Suprapubic skin (tissue), 4 donors: ENCODE results near the gene SHBG.

Source experiments
- CTCF ChIP-seq, 2 donors: fragments of 200-600 bp in 1 of 2; fragments of 450-650 bp in 1 of 2; sonication (generic) in 1 of 2; IDR thresholded peaks; one replicate each; pipeline ENCODE4 v1.5.1; 2016 to 2019; ENCODE audit warnings: antibody characterized with exemption in 2 of 2, mild to moderate bottlenecking in 1 of 2, moderate library complexity in 1 of 2
- EP300 ChIP-seq: sonication (generic); formaldehyde crosslinking; IDR thresholded peaks from one replicate; pipeline ENCODE4 v1.6.1; 2017; ENCODE audit warnings: antibody characterized with exemption
- POLR2A ChIP-seq, 2 donors: fragments of 450-650 bp; IDR thresholded peaks; one replicate each; pipeline ENCODE4 v1.6.1; 2017; ENCODE audit warnings: antibody characterized with exemption in 2 of 2, mild to moderate bottlenecking in 2 of 2, moderate library complexity in 2 of 2
- POLR2AphosphoS5 ChIP-seq, 3 donors: sonication (generic); formaldehyde crosslinking; IDR thresholded peaks; one replicate each; pipeline ENCODE4 v1.6.1; 2017; ENCODE audit warnings: antibody characterized with exemption in 3 of 3

GRCh38 chr17:7623661-7624060, 6.3 kb upstream of the SHBG start:
- TF ChIP-seq CTCF (IDR thresholded peaks at IDR 0.05) (no peak), POLR2A (IDR thresholded peaks at IDR 0.05) (no peak), EP300 (no peak), POLR2AphosphoS5 (IDR thresholded peaks at IDR 0.05) (no peak)
